ENCODE data around the gene JTB.
"Not testable (repeated sequence)": the region's sequence is repeated elsewhere in the genome, so short reads cannot be mapped to it uniquely, and the experiment has no call there.

Gene JTB

GRCh38 chr1:153977250-153978240 is at the start of gene JTB:
JTB (minus strand) TSS chr1:153977674; CDS start chr1:153977252, 422 bp downstream.
- peak; percentile 86 for DNase-seq (ENCODE audit: low spot score)
- H3K27me3 Mint-ChIP-seq (ENCODE audit: low read depth), result no peaks in the 10 kb centered on the region
- no peaks in the 10 kb centered on the region for H3K9me3 Mint-ChIP-seq
- H3K27ac Mint-ChIP-seq, result peak within 1 kb of the TSS; percentile 95
- peaks cover 32% of the 10 kb centered on the region for H3K4me1 Mint-ChIP-seq (ENCODE audit: low read depth)
- peak within 1 kb of the TSS; percentile 96 for H3K4me3 Mint-ChIP-seq
- H3K36me3 Mint-ChIP-seq (ENCODE audit: low read depth), result peaks cover 36% of the 10 kb centered on the region

- Mint-ChIP-seq H3K36me3 (ENCODE audit: low read depth) (no peaks in the 10 kb centered on the region), H3K27ac (no peak overlapping the region), H3K4me3 (no peak overlapping the region), H3K9me3 (no peaks in the 10 kb centered on the region), H3K27me3 (ENCODE audit: low read depth) (no peaks in the 10 kb centered on the region), H3K4me1 (ENCODE audit: low read depth) (no peaks in the 10 kb centered on the region)
- no peak for DNase-seq (ENCODE audit: low spot score)
Observed at GRCh38 chr1:154019940-154020339, 42.5 kb upstream of the JTB start.

GRCh38 chr1:154019269-154019668 is 41.8 kb upstream of the JTB start:
- Mint-ChIP-seq H3K27me3 (ENCODE audit: low read depth) (no peaks in the 10 kb centered on the region), H3K36me3 (ENCODE audit: low read depth) (no peaks in the 10 kb centered on the region), H3K4me3 (no peak overlapping the region), H3K27ac (no peak overlapping the region), H3K4me1 (ENCODE audit: low read depth) (no peaks in the 10 kb centered on the region), H3K9me3 (no peaks in the 10 kb centered on the region)
- no peak for DNase-seq (ENCODE audit: low spot score)

- no peaks in the 10 kb centered on the region for H3K36me3 Mint-ChIP-seq (ENCODE audit: low read depth)
- no peaks in the 10 kb centered on the region for H3K9me3 Mint-ChIP-seq
- no peaks in the 10 kb centered on the region for H3K27me3 Mint-ChIP-seq (ENCODE audit: low read depth)
- no peak overlapping the region for H3K27ac Mint-ChIP-seq
- H3K4me1 Mint-ChIP-seq (ENCODE audit: low read depth), result no peaks in the 10 kb centered on the region
- no peak for DNase-seq (ENCODE audit: low spot score)
- no peak overlapping the region for H3K4me3 Mint-ChIP-seq
Observed at GRCh38 chr1:154014154-154014907, 36.9 kb upstream of the JTB start.

- H3K27ac Mint-ChIP-seq; H3K27me3 Mint-ChIP-seq (ENCODE audit: low read depth); H3K4me1 Mint-ChIP-seq (ENCODE audit: low read depth); H3K9me3 Mint-ChIP-seq; H3K36me3 Mint-ChIP-seq (ENCODE audit: low read depth); DNase-seq (ENCODE audit: low spot score); H3K4me3 Mint-ChIP-seq: not testable (repeated sequence)
Observed at GRCh38 chr1:154012543-154012942, 35.1 kb upstream of the JTB start.

GRCh38 chr1:154012129-154012528 is 34.7 kb upstream of the JTB start:
- Mint-ChIP-seq H3K4me1 (ENCODE audit: low read depth) (no peaks in the 10 kb centered on the region), H3K27ac (no peak overlapping the region), H3K4me3 (no peak overlapping the region), H3K9me3 (no peaks in the 10 kb centered on the region), H3K27me3 (ENCODE audit: low read depth) (no peaks in the 10 kb centered on the region), H3K36me3 (ENCODE audit: low read depth) (no peaks in the 10 kb centered on the region)
- DNase-seq (ENCODE audit: low spot score), result no peak

DNA sequence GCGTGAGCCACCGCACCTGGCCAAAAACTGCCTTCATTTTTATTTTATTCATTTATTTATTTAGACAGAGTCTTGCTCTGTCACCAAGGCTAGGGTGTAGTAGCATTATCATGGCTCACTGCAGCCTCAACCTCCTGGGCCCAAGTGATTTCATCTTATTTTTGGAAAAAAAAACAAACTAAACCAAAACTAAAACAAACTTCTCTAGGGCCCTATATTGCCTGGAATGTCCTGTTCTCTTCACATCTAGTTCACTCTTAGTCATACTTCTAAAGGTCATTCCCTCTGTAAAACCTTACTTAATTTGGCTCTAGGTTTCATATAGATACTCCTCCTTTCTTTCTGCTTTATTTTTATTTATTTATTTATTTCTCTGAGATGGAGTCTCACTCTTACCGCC is 28.7 kb upstream of the JTB start:
- no peak for DNase-seq (ENCODE audit: low spot score)
- Mint-ChIP-seq H3K4me3 (no peak overlapping the region), H3K27ac (no peak overlapping the region), H3K36me3 (ENCODE audit: low read depth) (no peaks in the 10 kb centered on the region), H3K27me3 (ENCODE audit: low read depth) (no peaks in the 10 kb centered on the region), H3K4me1 (ENCODE audit: low read depth) (no peaks in the 10 kb centered on the region), H3K9me3 (no peaks in the 10 kb centered on the region)

DNA sequence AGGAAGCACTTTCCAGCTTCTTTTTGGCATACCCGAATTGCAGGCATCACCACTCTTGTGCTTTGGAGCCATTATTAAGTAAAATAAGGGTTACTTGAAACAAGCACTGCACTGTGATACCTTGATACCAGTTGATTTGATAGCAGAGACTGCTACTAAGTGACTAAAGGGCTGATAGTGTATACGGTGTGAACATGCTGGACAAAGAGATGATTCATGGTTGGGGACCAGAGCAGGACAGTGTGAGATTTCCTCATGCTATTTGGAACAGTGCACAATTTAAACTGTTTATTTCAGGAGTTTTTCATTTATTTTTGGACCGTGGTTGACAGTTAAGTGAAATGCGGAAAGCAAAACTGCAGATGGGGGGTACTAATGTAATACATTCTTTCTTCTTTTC is 22.9 kb upstream of the JTB start:
- H3K4me1 Mint-ChIP-seq (ENCODE audit: low read depth), result no peaks in the 10 kb centered on the region
- H3K36me3 Mint-ChIP-seq (ENCODE audit: low read depth), result peaks cover 4% of the 10 kb centered on the region

GRCh38 chr1:153996882-153997281 is 19.4 kb upstream of the JTB start:
- H3K4me3 Mint-ChIP-seq; H3K4me1 Mint-ChIP-seq (ENCODE audit: low read depth); H3K27ac Mint-ChIP-seq; H3K9me3 Mint-ChIP-seq; H3K27me3 Mint-ChIP-seq (ENCODE audit: low read depth); DNase-seq (ENCODE audit: low spot score): not testable (repeated sequence)
- peaks cover 25% of the 10 kb centered on the region for H3K36me3 Mint-ChIP-seq (ENCODE audit: low read depth)

More for the DNA sequence above, 22.9 kb upstream of the JTB start:
- H3K9me3 Mint-ChIP-seq, result no peaks in the 10 kb centered on the region
- no peaks in the 10 kb centered on the region for H3K27me3 Mint-ChIP-seq (ENCODE audit: low read depth)
- no peak overlapping the region for H3K27ac Mint-ChIP-seq
- no peak for DNase-seq (ENCODE audit: low spot score)
- no peak overlapping the region for H3K4me3 Mint-ChIP-seq

- H3K27me3 Mint-ChIP-seq (ENCODE audit: low read depth), result no peaks in the 10 kb centered on the region
- peaks cover 38% of the 10 kb centered on the region for H3K36me3 Mint-ChIP-seq (ENCODE audit: low read depth)
- no peak for DNase-seq (ENCODE audit: low spot score)
- peaks cover 16% of the 10 kb centered on the region for H3K4me1 Mint-ChIP-seq (ENCODE audit: low read depth)
- no peaks in the 10 kb centered on the region for H3K9me3 Mint-ChIP-seq
- no peak overlapping the region for H3K27ac Mint-ChIP-seq
- no peak overlapping the region for H3K4me3 Mint-ChIP-seq
Observed at GRCh38 chr1:153995640-153996039, 18.2 kb upstream of the JTB start.

DNA sequence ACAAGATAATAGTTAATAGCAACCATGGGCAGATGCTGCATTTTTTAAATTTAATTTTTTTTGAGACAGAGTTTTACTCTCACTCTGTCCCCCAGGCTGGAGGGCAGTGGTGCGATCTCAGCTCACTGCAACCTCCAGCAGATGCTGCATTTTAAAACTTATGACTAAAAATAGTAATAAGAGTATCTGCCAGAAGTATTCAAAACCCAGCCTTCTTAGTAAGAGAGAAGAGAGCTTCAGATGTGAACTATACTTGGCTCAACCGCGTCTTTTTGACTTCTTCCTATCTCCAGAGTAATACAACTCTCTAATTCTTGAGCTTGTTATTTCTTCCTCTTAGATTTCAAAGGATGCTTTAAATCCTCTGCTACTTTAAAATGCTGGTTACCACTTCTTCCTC is 17.7 kb upstream of the JTB start:
- H3K9me3 Mint-ChIP-seq, result no peaks in the 10 kb centered on the region
- H3K4me3 Mint-ChIP-seq, result no peak overlapping the region
- peaks cover 39% of the 10 kb centered on the region for H3K36me3 Mint-ChIP-seq (ENCODE audit: low read depth)
- no peaks in the 10 kb centered on the region for H3K27me3 Mint-ChIP-seq (ENCODE audit: low read depth)
- H3K27ac Mint-ChIP-seq, result no peak overlapping the region
- peaks cover 19% of the 10 kb centered on the region for H3K4me1 Mint-ChIP-seq (ENCODE audit: low read depth)
- DNase-seq (ENCODE audit: low spot score), result no peak

DNA sequence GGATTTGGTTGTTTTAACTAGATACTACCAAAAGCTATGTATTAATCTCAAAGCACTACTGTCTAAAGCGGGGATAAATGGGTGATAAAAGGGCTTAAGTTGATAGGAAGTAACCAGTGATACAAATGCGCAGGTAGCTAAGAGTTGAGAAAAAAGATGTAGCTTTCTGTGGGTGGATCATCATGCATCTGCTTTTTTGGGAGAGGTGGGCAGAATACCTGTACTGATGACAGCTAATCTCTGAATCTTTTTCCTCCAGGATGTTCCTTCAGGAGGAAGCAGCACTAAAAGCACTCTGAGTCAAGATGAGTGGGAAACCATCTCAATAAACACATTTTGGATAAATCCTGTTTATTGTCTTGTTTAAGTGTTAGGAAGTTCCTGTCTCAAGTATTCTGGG is 14.3 kb upstream of the JTB start:
- H3K9me3 Mint-ChIP-seq, result no peaks in the 10 kb centered on the region
- peak overlapping the region; percentile 94 for H3K4me3 Mint-ChIP-seq
- no peak for DNase-seq (ENCODE audit: low spot score)
- H3K27ac Mint-ChIP-seq, result peak overlapping the region; percentile 96
- H3K27me3 Mint-ChIP-seq (ENCODE audit: low read depth), result no peaks in the 10 kb centered on the region
- peaks cover 39% of the 10 kb centered on the region for H3K36me3 Mint-ChIP-seq (ENCODE audit: low read depth)
- peaks cover 27% of the 10 kb centered on the region for H3K4me1 Mint-ChIP-seq (ENCODE audit: low read depth)

DNA sequence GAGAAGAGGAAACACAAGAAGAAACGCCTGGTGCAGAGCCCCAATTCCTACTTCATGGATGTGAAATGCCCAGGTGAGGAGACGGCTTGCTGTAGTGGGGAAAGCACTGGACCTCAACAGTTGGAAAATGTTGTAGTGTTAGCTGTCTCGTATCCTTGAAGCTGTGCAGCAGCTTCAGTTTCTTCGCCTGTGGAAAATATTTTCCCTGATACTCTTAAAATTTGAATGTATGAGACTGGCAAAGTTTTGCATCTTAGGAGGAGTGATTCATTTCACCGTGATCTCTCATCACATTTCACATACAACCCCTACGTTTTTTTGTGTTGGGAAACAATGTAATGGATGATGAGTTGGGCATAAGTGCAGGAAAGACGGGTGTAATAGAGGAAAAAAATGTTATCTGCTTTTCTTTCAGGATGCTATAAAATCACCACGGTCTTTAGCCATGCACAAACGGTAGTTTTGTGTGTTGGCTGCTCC is 13.7 kb upstream of the JTB start:
- Mint-ChIP-seq H3K27ac (peak overlapping the region; percentile 96), H3K36me3 (ENCODE audit: low read depth) (peaks cover 39% of the 10 kb centered on the region), H3K4me1 (ENCODE audit: low read depth) (peaks cover 32% of the 10 kb centered on the region), H3K27me3 (ENCODE audit: low read depth) (no peaks in the 10 kb centered on the region), H3K9me3 (no peaks in the 10 kb centered on the region), H3K4me3 (peak overlapping the region; percentile 94)
- DNase-seq (ENCODE audit: low spot score), result no peak
